Testis (tissue), 2 donors: ENCODE data around the gene LGALS7B.

Experiments used
- CTCF ChIP-seq, 3 experiments: fragments of 450-650 bp in 2 of 3; fragments of 200-600 bp in 1 of 3; sonication (generic) in 1 of 3; IDR thresholded peaks; one replicate each; pipeline ENCODE4 v1.5.1; 2016 to 2019; ENCODE audit warnings: antibody characterized with exemption in 3 of 3, mild to moderate bottlenecking in 2 of 3, moderate library complexity in 1 of 3
- POLR2A ChIP-seq: fragments of 450-650 bp; IDR thresholded peaks from one replicate; pipeline ENCODE4 v1.6.1; 2017; ENCODE audit warnings: antibody characterized with exemption, mild to moderate bottlenecking, moderate library complexity

GRCh38 chr19:38743394-38744297 lies 45.4 kb upstream of the LGALS7B start:
- TF ChIP-seq CTCF (IDR thresholded peaks at IDR 0.05) (no peak), POLR2A (no peak)
